GM19467 (cell line): ENCODE results near the gene GAPDHS.

Source experiments
- ATAC-seq: cut with Tn5 transposase; IDR thresholded peaks from one replicate; pipeline ENCODE4 v1.9.1; 2021; ENCODE audit warnings: mild to moderate bottlenecking, moderate library complexity; ENCODE audit not compliant: unreplicated experiment

Gene GAPDHS

DNA sequence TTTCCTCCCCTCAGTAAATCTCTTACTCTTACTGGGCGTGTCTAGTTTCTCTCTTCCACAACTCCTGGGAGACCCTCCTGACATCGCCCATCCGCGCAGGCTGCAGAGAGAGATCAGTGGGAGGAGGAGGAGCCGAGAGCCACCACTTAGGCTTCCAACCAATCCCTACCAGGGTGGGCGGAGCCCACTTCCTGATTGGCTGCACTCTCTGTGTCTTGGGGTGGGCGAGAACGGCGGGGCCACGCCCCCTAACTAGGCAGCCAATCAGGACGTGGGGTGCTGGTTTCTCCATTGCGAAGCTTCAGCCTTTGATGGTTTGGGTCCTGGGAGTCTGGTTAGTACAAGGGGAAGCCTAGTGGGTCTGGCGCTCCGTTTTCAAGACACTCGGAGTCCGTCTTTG lies 52.6 kb downstream of the GAPDHS start, which contains the start of gene PMIS2:
TSS of gene PMIS2 (plus strand) at position 326 of the 400 bp plus-strand sequence. CDS start 87 bp downstream, outside the sequence.
- ATAC-seq = no peak

DNA sequence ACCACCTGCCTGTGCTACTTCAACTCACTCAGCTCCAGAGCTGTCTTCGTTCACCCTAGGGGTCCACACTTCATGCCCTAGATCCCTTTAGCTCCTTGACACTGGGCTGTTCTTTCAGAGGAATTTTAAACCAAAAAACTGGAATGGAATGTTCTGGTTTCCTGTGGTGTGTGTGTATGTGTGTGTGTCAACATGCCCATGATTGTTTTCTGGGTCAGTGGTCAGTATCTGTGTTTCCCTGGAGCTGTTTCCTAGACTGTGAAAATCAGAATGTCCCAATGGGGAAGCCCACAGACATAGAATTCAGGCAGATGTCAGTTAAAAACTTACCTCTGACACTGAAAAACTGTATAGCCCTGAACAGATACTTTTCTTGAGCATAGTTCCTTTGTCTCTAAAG lies 54.1 kb downstream of the GAPDHS start:
- ATAC-seq = no peak

DNA sequence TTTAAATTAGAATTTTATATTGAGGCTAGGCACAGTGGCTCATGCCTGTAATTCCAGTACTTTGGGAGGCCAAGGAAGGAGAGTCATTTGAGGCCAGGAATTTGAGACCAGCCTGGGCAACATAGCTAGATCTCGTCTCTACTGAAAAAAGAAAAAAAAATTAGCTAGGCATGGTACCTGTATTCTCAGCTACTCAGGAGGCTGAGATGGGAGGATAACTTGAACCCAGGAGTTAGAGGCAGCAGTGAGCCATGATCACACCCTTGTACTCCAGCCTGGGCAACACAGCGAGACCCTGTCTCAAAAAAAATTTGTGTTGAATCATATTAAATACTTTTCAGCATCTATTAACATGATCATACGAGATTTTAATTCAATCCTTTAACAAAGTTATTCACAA lies 57.6 kb downstream of the GAPDHS start:
- ATAC-seq = no peak

DNA sequence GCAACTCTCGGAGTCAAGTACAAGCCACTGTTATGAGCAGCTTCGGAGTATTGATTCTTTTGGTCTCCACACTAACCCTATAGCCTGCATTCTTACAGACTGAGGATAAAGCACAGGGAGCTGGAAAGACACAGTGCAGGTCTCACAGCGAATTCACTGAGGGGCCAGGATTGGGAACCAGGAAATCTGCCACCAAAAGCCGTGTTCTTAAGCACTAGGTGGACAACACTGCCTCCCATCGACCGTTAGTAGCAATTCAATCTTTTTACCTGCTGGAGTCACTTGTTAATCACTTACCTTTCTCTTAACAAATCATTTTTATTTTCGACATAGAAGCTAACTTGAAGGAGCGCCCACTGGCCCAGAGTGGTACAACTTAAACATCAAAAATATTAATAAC lies 59.0 kb downstream of the GAPDHS start:
- no peak for ATAC-seq
